GM19043 (cell line): ENCODE data around the gene CD44.

ENCODE experiments used
- ATAC-seq: cut with Tn5 transposase; IDR thresholded peaks from one replicate; pipeline ENCODE4 v1.9.1; 2021; ENCODE audit warnings: low read depth; ENCODE audit not compliant: unreplicated experiment

CD44 gene

GRCh38 chr11:35173011-35173511 is 34.1 kb downstream of the CD44 start:
- ATAC-seq = peak; percentile 53

- ATAC-seq = no peak
Measured at GRCh38 chr11:35173616-35174566, 34.9 kb downstream of the CD44 start.

GRCh38 chr11:35174666-35175065 is 35.7 kb downstream of the CD44 start:
- no peak for ATAC-seq

GRCh38 chr11:35177370-35177769 is 38.4 kb downstream of the CD44 start:
- ATAC-seq = no peak

GRCh38 chr11:35178067-35178805 is 39.3 kb downstream of the CD44 start:
- no peak for ATAC-seq

GRCh38 chr11:35178873-35179272 is 39.9 kb downstream of the CD44 start:
- ATAC-seq = no peak

- ATAC-seq = no peak
Measured at GRCh38 chr11:35179466-35180135, 40.6 kb downstream of the CD44 start.

GRCh38 chr11:35180317-35181233 is 41.6 kb downstream of the CD44 start:
- no peak for ATAC-seq

- ATAC-seq = peak; percentile 89
Measured at GRCh38 chr11:35182317-35182939, 43.5 kb downstream of the CD44 start.

- ATAC-seq = no peak
Measured at GRCh38 chr11:35183326-35183925, 44.5 kb downstream of the CD44 start.

GRCh38 chr11:35185696-35186095 is 46.7 kb downstream of the CD44 start:
- no peak for ATAC-seq

- no peak for ATAC-seq
Measured at GRCh38 chr11:35187996-35188395, 49.0 kb downstream of the CD44 start.

GRCh38 chr11:35190804-35191348 is 51.9 kb downstream of the CD44 start:
- ATAC-seq = no peak

GRCh38 chr11:35192347-35192746 is 53.4 kb downstream of the CD44 start:
- ATAC-seq = no peak

GRCh38 chr11:35193767-35194166 is 54.8 kb downstream of the CD44 start:
- no peak for ATAC-seq

GRCh38 chr11:35197292-35197691 is 58.3 kb downstream of the CD44 start:
- ATAC-seq = no peak

- no peak for ATAC-seq
Measured at GRCh38 chr11:35200811-35201341, 61.9 kb downstream of the CD44 start.

- ATAC-seq = no peak
Measured at GRCh38 chr11:35204614-35205013, 65.6 kb downstream of the CD44 start.
